Brain microvascular endothelial cell (primary cell): ENCODE measurements around the gene PCNX3.

Experiments
- DNase-seq: peaks from one replicate; pipeline ENCODE4 v3.0.0-alpha.2; 2020
- H3K27ac ChIP-seq: fragments of 250-450 bp; sonication (Bioruptor Pico); 2 replicates; pipeline ENCODE4 v1.5.1; 2020; ENCODE audit warnings: mild to moderate bottlenecking, moderate library complexity
- H3K27me3 ChIP-seq: fragments of 250-450 bp; sonication (Bioruptor Pico); replicated peaks from 2 replicates; pipeline ENCODE4 v1.5.1; 2020; ENCODE audit warnings: mild to moderate bottlenecking
- H3K36me3 ChIP-seq: fragments of 250-450 bp; sonication (Bioruptor Pico); replicated peaks from 2 replicates; pipeline ENCODE4 v1.5.1; 2020; ENCODE audit warnings: mild to moderate bottlenecking
- H3K4me3 ChIP-seq: 2 replicates; pipeline ENCODE4 v1.5.1; 2011; ENCODE audit warnings: low read depth, mild to moderate bottlenecking, control low read depth, low read length, moderate library complexity
- in situ Hi-C: cut with HindIII; loops from 2 replicates; pipeline ENCODE4 v1.10.0; 2017; ENCODE audit warnings: low sequenced_read_pairs, low pct_ligation_motif_present
- TF ChIP-seq, protein P1 (sequence below): IDR thresholded peaks from 2 replicates; pipeline ENCODE4 v1.5.1; 2011; ENCODE audit warnings: low read depth, mild to moderate bottlenecking, moderate library complexity, low read length, control low read depth, inconsistent platforms; ENCODE audit errors: missing control alignments

The PCNX3 gene

DNA sequence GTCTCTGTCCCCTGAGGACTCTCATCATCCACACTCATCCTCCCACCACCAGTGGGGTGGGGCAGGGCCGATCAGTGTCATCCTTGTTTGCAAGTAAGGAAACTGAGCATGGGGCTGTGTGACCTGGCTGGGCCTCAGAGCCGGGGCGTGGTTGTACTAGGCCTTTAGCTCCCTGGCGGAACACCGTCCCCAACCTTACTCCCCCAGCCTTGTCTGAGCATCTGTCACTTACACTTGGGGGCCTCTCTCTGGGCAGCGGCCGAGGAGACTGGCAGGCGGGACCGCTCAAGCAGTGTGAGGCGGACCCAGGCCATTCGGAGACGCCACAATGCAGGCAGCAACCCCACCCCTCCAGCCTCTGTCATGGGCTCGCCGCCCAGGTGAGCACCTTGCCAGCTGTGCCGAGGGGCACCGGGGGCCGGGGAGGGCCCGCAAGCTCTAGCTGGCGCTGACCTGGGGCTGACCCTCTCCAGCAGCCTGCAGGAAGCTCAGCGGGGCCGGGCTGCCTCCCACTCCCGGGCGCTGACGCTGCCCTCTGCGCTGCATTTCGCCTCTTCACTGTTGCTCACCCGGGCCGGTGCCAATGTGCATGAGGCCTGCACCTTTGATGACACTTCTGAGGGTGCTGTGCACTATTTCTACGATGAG lies 3.8 kb downstream of the PCNX3 start:
- DNase-seq: no peak
- in situ Hi-C loops: no loop called here
- Histone ChIP-seq H3K27ac (no peak overlapping the region), H3K27me3 (no peaks in the 10 kb centered on the region), H3K36me3 (peaks cover 62% of the 10 kb centered on the region), H3K4me3 (no peak overlapping the region)
- TF ChIP-seq, protein P1, sequence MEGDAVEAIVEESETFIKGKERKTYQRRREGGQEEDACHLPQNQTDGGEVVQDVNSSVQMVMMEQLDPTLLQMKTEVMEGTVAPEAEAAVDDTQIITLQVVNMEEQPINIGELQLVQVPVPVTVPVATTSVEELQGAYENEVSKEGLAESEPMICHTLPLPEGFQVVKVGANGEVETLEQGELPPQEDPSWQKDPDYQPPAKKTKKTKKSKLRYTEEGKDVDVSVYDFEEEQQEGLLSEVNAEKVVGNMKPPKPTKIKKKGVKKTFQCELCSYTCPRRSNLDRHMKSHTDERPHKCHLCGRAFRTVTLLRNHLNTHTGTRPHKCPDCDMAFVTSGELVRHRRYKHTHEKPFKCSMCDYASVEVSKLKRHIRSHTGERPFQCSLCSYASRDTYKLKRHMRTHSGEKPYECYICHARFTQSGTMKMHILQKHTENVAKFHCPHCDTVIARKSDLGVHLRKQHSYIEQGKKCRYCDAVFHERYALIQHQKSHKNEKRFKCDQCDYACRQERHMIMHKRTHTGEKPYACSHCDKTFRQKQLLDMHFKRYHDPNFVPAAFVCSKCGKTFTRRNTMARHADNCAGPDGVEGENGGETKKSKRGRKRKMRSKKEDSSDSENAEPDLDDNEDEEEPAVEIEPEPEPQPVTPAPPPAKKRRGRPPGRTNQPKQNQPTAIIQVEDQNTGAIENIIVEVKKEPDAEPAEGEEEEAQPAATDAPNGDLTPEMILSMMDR: no peak

DNA sequence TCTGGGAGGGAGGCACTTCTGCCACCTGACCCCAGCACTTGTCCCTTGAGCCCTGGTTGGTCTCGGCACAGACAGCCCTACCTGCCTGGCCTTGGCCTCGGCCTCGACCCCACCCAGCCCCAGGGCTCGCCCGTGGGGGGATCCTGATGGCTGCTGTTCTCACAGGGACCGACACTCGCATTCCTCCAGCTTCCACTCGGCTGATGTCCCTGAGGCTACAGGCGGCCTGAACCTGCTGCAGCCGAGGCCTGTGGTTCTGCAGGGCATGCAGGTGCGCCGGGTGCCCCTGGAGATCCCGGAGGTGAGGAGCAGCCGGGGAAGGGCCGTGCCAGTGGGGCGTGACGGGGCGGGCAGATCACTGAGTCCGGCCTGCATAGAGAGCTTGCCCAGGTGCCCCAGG lies 5.1 kb downstream of the PCNX3 start:
- Histone ChIP-seq H3K27ac (no peak overlapping the region), H3K27me3 (no peaks in the 10 kb centered on the region), H3K4me3 (no peak overlapping the region), H3K36me3 (peaks cover 68% of the 10 kb centered on the region)
- TF ChIP-seq, protein P1: no peak
- in situ Hi-C loops: no loop called here
- DNase-seq: no peak

DNA sequence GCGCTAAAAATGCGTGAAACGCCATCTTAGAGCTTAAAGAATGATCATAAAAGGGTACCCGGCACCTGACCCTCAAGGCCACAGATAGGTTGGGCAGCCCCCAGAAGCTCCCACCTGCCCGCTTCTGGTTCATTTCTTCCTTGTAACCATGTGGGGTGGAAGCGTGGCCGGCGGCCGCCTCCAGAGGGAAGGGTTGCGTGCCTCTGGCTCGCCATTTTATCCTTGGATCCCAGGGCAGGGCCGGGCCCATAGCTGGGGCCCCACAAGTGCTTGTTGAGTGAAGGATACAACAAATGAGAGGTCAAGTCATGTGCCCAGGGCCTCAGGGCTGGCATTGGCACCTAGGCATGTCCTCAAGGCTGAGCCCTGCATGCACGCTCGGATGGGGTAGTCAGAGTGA lies 5.9 kb downstream of the PCNX3 start:
- in situ Hi-C loops: no loop called here
- DNase-seq: no peak
- Histone ChIP-seq H3K27ac (no peak overlapping the region), H3K4me3 (no peak overlapping the region), H3K27me3 (no peaks in the 10 kb centered on the region), H3K36me3 (peaks cover 76% of the 10 kb centered on the region)
- TF ChIP-seq, protein P1: no peak

DNA sequence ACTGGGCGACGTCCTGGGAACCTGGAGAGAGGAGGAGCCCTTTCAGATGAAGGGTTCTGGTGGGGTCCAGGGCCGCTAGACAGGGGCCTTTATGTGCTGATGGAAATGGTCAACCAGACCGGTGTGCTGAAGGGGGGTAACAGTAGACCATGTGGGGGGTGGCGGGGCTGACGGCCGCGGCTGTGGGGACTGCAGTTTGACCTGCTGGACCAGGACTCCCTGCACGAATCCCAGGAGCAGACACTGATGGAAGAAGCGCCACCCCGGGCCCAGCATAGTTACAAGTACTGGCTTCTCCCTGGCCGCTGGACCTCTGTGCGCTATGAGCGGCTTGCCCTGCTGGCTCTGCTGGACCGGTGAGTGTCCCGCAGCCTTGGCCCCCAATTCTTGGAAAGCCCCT lies 6.4 kb downstream of the PCNX3 start:
- no peak overlapping the region for H3K4me3 ChIP-seq
- in situ Hi-C loops: no loop called here
- no peaks in the 10 kb centered on the region for H3K27me3 ChIP-seq
- DNase-seq: no peak
- H3K27ac ChIP-seq: no peak overlapping the region
- H3K36me3 ChIP-seq: peaks cover 82% of the 10 kb centered on the region
- TF ChIP-seq, protein P1: no peak

DNA sequence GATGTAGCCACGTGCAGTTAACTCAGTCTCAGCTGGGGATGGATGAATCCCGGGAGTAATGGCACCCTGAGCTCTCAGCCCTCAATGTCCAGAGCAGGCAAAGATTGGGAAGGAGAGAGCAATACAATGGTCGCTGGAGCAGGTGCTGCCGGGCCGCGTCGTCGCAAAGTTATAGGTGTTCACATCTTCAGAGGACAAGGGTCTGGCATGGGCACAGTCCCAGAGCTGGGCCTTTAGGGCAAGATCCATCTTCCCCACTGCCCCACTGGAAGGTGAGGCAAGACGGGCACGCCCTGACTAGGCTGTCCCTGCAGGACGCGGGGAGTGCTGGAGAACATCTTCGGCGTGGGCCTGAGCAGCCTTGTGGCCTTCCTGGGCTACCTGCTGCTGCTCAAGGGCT lies 7.6 kb downstream of the PCNX3 start:
- peaks cover 89% of the 10 kb centered on the region for H3K36me3 ChIP-seq
- H3K27me3 ChIP-seq: no peaks in the 10 kb centered on the region
- no peak overlapping the region for H3K4me3 ChIP-seq
- TF ChIP-seq, protein P1: no peak
- H3K27ac ChIP-seq: no peak overlapping the region
- in situ Hi-C loops: no loop called here
- DNase-seq: no peak

DNA sequence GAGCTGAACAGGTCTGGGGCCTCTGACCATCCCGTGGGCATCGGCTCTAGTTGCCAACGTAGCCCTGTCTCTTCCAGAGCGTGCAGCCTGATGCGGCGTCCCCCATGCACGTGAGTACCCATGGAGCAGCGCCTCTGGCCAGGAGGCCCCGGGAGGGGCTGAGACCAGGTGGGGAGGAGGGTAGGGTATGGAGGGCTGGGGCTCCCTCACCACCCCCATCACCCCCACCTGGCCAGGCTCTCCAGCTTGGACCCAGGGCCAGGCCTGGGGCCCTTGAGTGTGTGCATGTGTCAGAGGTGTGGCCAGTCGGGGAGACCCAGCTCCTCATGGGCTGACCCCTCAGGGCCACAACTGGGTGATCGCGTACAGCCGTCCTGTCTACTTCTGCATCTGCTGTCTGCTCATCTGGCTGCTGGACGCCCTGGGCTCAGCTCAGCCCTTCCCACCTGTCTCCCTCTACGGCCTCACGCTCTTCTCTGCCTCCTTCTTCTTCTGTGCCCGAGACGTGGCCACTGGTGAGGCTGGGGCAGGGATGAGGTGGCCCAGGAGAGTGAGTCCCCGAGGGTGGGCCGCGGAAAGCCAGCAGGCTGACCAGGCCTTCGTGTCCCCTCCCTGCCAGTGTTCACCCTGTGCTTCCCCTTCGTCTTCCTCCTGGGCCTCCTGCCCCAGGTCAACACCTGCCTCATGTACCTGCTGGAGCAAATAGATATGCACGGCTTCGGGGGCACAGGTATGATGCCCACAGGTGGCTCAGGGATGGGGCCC lies 8.5 kb downstream of the PCNX3 start:
- in situ Hi-C loops: no loop called here
- Histone ChIP-seq H3K4me3 (no peak overlapping the region), H3K36me3 (peaks cover 88% of the 10 kb centered on the region), H3K27ac (no peak overlapping the region), H3K27me3 (no peaks in the 10 kb centered on the region)
- DNase-seq: no peak
- TF ChIP-seq, protein P1: no peak
